Immature natural killer cell (primary cell): ENCODE data around the gene ETNK2. TPM values are rescaled to one million over a fixed set of nuclear protein-coding genes. Genes with fewer than 3 reads are reported as not detected.

Experiments
- DNase-seq, 3 donors: peaks; one replicate each; pipeline ENCODE4 v3.0.0; 2022; ENCODE audit warnings: mixed read lengths in 1 of 3
- H3K27ac Mint-ChIP-seq, 6 donors: one replicate each; pipeline ENCODE4 v1.8.0; 2020; ENCODE audit warnings: mixed read lengths in 6 of 6, mild to moderate bottlenecking in 5 of 6, inconsistent platforms in 4 of 6, moderate library complexity in 3 of 6
- H3K27me3 Mint-ChIP-seq, 3 donors: one replicate each; pipeline ENCODE4 v1.8.0; 2020 to 2021; ENCODE audit warnings: low read depth in 3 of 3, mild to moderate bottlenecking in 3 of 3, mixed read lengths in 3 of 3, moderate library complexity in 3 of 3, inconsistent platforms in 1 of 3
- H3K36me3 Mint-ChIP-seq, 3 donors: one replicate each; pipeline ENCODE4 v1.8.0; 2020; ENCODE audit warnings: mixed read lengths in 3 of 3, inconsistent platforms in 2 of 3, mild to moderate bottlenecking in 2 of 3
- H3K4me1 Mint-ChIP-seq, 2 donors: one replicate each; pipeline ENCODE4 v1.8.0; 2020; ENCODE audit warnings: inconsistent platforms in 2 of 2, mild to moderate bottlenecking in 2 of 2, mixed read lengths in 2 of 2, moderate library complexity in 1 of 2
- H3K4me3 Mint-ChIP-seq, 5 donors: one replicate each; pipeline ENCODE4 v1.8.0; 2020; ENCODE audit warnings: mild to moderate bottlenecking in 5 of 5, mixed read lengths in 5 of 5, inconsistent platforms in 3 of 5, moderate library complexity in 3 of 5
- H3K9me3 Mint-ChIP-seq, 6 donors: one replicate each; pipeline ENCODE4 v1.8.0; 2020; ENCODE audit warnings: mild to moderate bottlenecking in 6 of 6, mixed read lengths in 6 of 6, inconsistent platforms in 4 of 6, moderate library complexity in 3 of 6
- polyA plus RNA-seq, 3 donors: library from polyadenylated mRNA; unstranded; fragments of 300-500 nt; fragmentation: Illumina TruSeq; gene quantifications; one replicate each; pipeline ENCODE4 v1.2.3, GENCODE V29; 2021

The ETNK2 gene
- polyA plus RNA-seq, 3 donors from 2014 or later: 1.4 to 4.8 (median 3.7) TPM

- Mint-ChIP-seq H3K27me3 (peaks cover 0 to 2% (median 0%) of the 10 kb centered on the region in 3 donors), H3K4me1 (peaks cover 2 to 4% of the 10 kb centered on the region in 2 donors), H3K27ac (peak overlapping the region in 2 of 6 donors; percentile 40 to 53), H3K9me3 (no peaks in the 10 kb centered on the region), H3K36me3 (peaks cover 0 to 28% (median 4%) of the 10 kb centered on the region in 3 donors), H3K4me3 (no peak overlapping the region)
- peak in 1 of 3 donors; percentile 26 for DNase-seq
Observed at GRCh38 chr1:204123376-204123775, 28.5 kb downstream of the ETNK2 start.

GRCh38 chr1:204121840-204122555, 29.8 kb downstream of the ETNK2 start:
- Mint-ChIP-seq H3K36me3 (peaks cover 0 to 31% (median 4%) of the 10 kb centered on the region in 3 donors), H3K27me3 (peaks cover 0 to 2% (median 0%) of the 10 kb centered on the region in 3 donors), H3K4me1 (no peaks in the 10 kb centered on the region), H3K4me3 (no peak overlapping the region), H3K27ac (no peak overlapping the region), H3K9me3 (no peaks in the 10 kb centered on the region)
- DNase-seq: no peak

GRCh38 chr1:204116539-204116938, 35.3 kb downstream of the ETNK2 start:
- H3K4me1 Mint-ChIP-seq: peaks cover 4 to 6% of the 10 kb centered on the region in 2 donors
- H3K4me3 Mint-ChIP-seq: no peak overlapping the region
- no peak for DNase-seq
- no peak overlapping the region for H3K27ac Mint-ChIP-seq
- H3K36me3 Mint-ChIP-seq: peaks cover 0 to 17% (median 0%) of the 10 kb centered on the region in 3 donors
- H3K9me3 Mint-ChIP-seq: no peaks in the 10 kb centered on the region
- peaks cover 0 to 1% (median 1%) of the 10 kb centered on the region in 3 donors for H3K27me3 Mint-ChIP-seq

- peaks cover 0 to 1% (median 1%) of the 10 kb centered on the region in 3 donors for H3K27me3 Mint-ChIP-seq
- peak overlapping the region in 1 of 5 donors; percentile 36 for H3K4me3 Mint-ChIP-seq
- H3K27ac Mint-ChIP-seq: no peak overlapping the region
- peaks cover 0 to 17% (median 0%) of the 10 kb centered on the region in 3 donors for H3K36me3 Mint-ChIP-seq
- H3K9me3 Mint-ChIP-seq: no peaks in the 10 kb centered on the region
- H3K4me1 Mint-ChIP-seq: peaks cover 4 to 6% of the 10 kb centered on the region in 2 donors
- no peak for DNase-seq
Observed at GRCh38 chr1:204115116-204115515, 36.7 kb downstream of the ETNK2 start.

GRCh38 chr1:204114606-204115005, 37.2 kb downstream of the ETNK2 start:
- H3K4me1 Mint-ChIP-seq: peaks cover 4 to 6% of the 10 kb centered on the region in 2 donors
- H3K36me3 Mint-ChIP-seq: peaks cover 0 to 17% (median 0%) of the 10 kb centered on the region in 3 donors
- H3K27me3 Mint-ChIP-seq: peaks cover 0 to 1% (median 1%) of the 10 kb centered on the region in 3 donors
- H3K9me3 Mint-ChIP-seq: no peaks in the 10 kb centered on the region
- no peak for DNase-seq
- no peak overlapping the region for H3K4me3 Mint-ChIP-seq
- H3K27ac Mint-ChIP-seq: no peak overlapping the region

- Mint-ChIP-seq H3K4me1 (peaks cover 7 to 10% of the 10 kb centered on the region in 2 donors), H3K36me3 (peaks cover 0 to 12% (median 0%) of the 10 kb centered on the region in 3 donors), H3K9me3 (no peaks in the 10 kb centered on the region), H3K27ac (peak overlapping the region in 3 of 6 donors; percentile 20 to 51 (median 39)), H3K27me3 (peaks cover 0 to 1% (median 1%) of the 10 kb centered on the region in 3 donors), H3K4me3 (no peak overlapping the region)
- no peak for DNase-seq
Observed at GRCh38 chr1:204113896-204114295, 37.9 kb downstream of the ETNK2 start.

- DNase-seq: no peak
- Mint-ChIP-seq H3K36me3 (peaks cover 0 to 9% (median 0%) of the 10 kb centered on the region in 3 donors), H3K9me3 (no peaks in the 10 kb centered on the region), H3K4me1 (peaks cover 7 to 18% of the 10 kb centered on the region in 2 donors), H3K27me3 (peaks cover 0 to 1% (median 1%) of the 10 kb centered on the region in 3 donors), H3K27ac (peak overlapping the region in 4 of 6 donors; percentile 20 to 51 (median 34)), H3K4me3 (no peak overlapping the region)
Observed at GRCh38 chr1:204112876-204113730, 38.7 kb downstream of the ETNK2 start.

GRCh38 chr1:204110894-204111633, 40.8 kb downstream of the ETNK2 start:
- H3K36me3 Mint-ChIP-seq: peaks cover 0 to 3% (median 0%) of the 10 kb centered on the region in 3 donors
- no peak overlapping the region for H3K4me3 Mint-ChIP-seq
- H3K9me3 Mint-ChIP-seq: no peaks in the 10 kb centered on the region
- H3K27me3 Mint-ChIP-seq: peaks cover 0 to 1% (median 1%) of the 10 kb centered on the region in 3 donors
- H3K27ac Mint-ChIP-seq: peak overlapping the region in 1 of 6 donors; percentile 79
- peaks cover 11 to 30% of the 10 kb centered on the region in 2 donors for H3K4me1 Mint-ChIP-seq
- no peak for DNase-seq

- H3K27ac Mint-ChIP-seq: peak overlapping the region in 5 of 6 donors; percentile 26 to 78 (median 44)
- H3K4me3 Mint-ChIP-seq: peak overlapping the region in 1 of 5 donors; percentile 66
Observed at GRCh38 chr1:204108312-204109141, 43.3 kb downstream of the ETNK2 start.

GRCh38 chr1:204107892-204108291, 44.0 kb downstream of the ETNK2 start:
- no peak for DNase-seq
- H3K9me3 Mint-ChIP-seq: no peaks in the 10 kb centered on the region
- no peaks in the 10 kb centered on the region for H3K36me3 Mint-ChIP-seq
- peaks cover 40 to 55% of the 10 kb centered on the region in 2 donors for H3K4me1 Mint-ChIP-seq
- H3K27me3 Mint-ChIP-seq: peaks cover 0 to 3% (median 2%) of the 10 kb centered on the region in 3 donors
- H3K27ac Mint-ChIP-seq: peak overlapping the region in 2 of 6 donors; percentile 53 to 78
- H3K4me3 Mint-ChIP-seq: no peak overlapping the region

More at GRCh38 chr1:204108312-204109141, 43.3 kb downstream of the ETNK2 start:
- no peak for DNase-seq
- Mint-ChIP-seq H3K4me1 (peaks cover 34 to 52% of the 10 kb centered on the region in 2 donors), H3K9me3 (no peaks in the 10 kb centered on the region), H3K27me3 (peaks cover 0 to 3% (median 2%) of the 10 kb centered on the region in 3 donors), H3K36me3 (peaks cover 0 to 2% (median 0%) of the 10 kb centered on the region in 3 donors)

GRCh38 chr1:204106825-204107224, 45.0 kb downstream of the ETNK2 start:
- no peak overlapping the region for H3K4me3 Mint-ChIP-seq
- H3K27me3 Mint-ChIP-seq: peaks cover 0 to 4% (median 3%) of the 10 kb centered on the region in 3 donors
- H3K36me3 Mint-ChIP-seq: no peaks in the 10 kb centered on the region
- peak overlapping the region in 5 of 6 donors; percentile 49 to 78 (median 69) for H3K27ac Mint-ChIP-seq
- no peak for DNase-seq
- no peaks in the 10 kb centered on the region for H3K9me3 Mint-ChIP-seq
- H3K4me1 Mint-ChIP-seq: peaks cover 49 to 66% of the 10 kb centered on the region in 2 donors

GRCh38 chr1:204105131-204105515, 46.7 kb downstream of the ETNK2 start:
- Mint-ChIP-seq H3K4me3 (peak overlapping the region; percentile 76 to 92 (median 78)), H3K4me1 (peaks cover 56 to 81% of the 10 kb centered on the region in 2 donors), H3K27me3 (peaks cover 0 to 4% (median 2%) of the 10 kb centered on the region in 3 donors), H3K36me3 (no peaks in the 10 kb centered on the region), H3K9me3 (no peaks in the 10 kb centered on the region), H3K27ac (peak overlapping the region; percentile 83 to 98 (median 95))
- no peak for DNase-seq
